ENCODE results near the gene RASSF5.

Gene RASSF5

DNA sequence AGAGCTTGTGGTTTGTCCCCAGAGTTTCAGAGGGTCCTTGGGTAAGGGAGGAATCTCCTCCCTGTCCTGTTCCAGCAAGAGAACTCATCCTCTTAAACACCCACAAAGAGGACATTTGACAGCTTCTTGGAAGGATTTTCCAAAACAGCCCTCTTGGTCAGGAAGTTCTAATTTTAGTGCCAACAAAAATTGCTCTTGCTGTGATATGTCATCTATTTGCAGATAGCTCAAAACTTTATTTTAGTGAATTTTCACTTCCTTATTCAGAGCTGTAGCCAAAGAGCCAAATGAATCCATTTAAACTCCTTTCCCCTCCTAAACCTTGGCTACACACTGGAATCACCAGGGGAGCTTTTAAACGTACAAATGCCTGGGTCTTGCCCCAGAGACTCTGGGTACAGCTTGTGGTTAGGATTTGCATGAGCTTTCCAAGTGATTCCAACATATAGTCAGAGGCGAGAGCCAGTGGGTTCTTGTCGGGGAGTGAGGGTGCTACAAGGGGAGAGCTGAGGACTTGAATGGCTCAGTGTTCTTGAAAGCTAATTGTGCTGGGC is 11.8 kb upstream of the RASSF5 start:
- H3K9me3 ChIP-seq (ENCODE audit: insufficient read depth, low read length, severe bottlenecking): no peaks in the 10 kb centered on the region
- no peak overlapping the region for H3K4me3 ChIP-seq (ENCODE audit: low read depth in 1 of 2, low read length in 2 of 2)
- no peak for TF ChIP-seq EZH2 (IDR thresholded peaks at IDR 0.05; ENCODE audit: borderline replicate concordance, low read depth, low read length, severe bottlenecking)
- TF ChIP-seq, protein P1, sequence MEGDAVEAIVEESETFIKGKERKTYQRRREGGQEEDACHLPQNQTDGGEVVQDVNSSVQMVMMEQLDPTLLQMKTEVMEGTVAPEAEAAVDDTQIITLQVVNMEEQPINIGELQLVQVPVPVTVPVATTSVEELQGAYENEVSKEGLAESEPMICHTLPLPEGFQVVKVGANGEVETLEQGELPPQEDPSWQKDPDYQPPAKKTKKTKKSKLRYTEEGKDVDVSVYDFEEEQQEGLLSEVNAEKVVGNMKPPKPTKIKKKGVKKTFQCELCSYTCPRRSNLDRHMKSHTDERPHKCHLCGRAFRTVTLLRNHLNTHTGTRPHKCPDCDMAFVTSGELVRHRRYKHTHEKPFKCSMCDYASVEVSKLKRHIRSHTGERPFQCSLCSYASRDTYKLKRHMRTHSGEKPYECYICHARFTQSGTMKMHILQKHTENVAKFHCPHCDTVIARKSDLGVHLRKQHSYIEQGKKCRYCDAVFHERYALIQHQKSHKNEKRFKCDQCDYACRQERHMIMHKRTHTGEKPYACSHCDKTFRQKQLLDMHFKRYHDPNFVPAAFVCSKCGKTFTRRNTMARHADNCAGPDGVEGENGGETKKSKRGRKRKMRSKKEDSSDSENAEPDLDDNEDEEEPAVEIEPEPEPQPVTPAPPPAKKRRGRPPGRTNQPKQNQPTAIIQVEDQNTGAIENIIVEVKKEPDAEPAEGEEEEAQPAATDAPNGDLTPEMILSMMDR (IDR thresholded peaks at IDR 0.05; ENCODE audit: borderline replicate concordance, extremely low read depth, low read length, poor library complexity, severe bottlenecking): no peak
- no peak overlapping the region for H3K4me2 ChIP-seq (ENCODE audit: insufficient read depth, low read length)
- no peaks in the 10 kb centered on the region for H3K79me2 ChIP-seq (ENCODE audit: insufficient read depth, low read length)
- H3K27ac ChIP-seq (ENCODE audit: low read length): no peak overlapping the region
- DNase-seq (no peak), ATAC-seq (ENCODE audit: insufficient read depth, low read depth) (no peak)
- H4K20me1 ChIP-seq (ENCODE audit: insufficient read depth, low read length): no peaks in the 10 kb centered on the region
- H3K9ac ChIP-seq (ENCODE audit: low read depth, low read length): no peak overlapping the region
- H3K4me1 ChIP-seq (ENCODE audit: insufficient read depth, low read length): no peaks in the 10 kb centered on the region
- H2AFZ ChIP-seq (ENCODE audit: low read depth, low read length): no peak overlapping the region
- no peaks in the 10 kb centered on the region for H3K27me3 ChIP-seq (ENCODE audit: insufficient read depth, low read length, poor library complexity)
- H3K36me3 ChIP-seq (ENCODE audit: insufficient read depth, low read length): peaks cover 37% of the 10 kb centered on the region

DNA sequence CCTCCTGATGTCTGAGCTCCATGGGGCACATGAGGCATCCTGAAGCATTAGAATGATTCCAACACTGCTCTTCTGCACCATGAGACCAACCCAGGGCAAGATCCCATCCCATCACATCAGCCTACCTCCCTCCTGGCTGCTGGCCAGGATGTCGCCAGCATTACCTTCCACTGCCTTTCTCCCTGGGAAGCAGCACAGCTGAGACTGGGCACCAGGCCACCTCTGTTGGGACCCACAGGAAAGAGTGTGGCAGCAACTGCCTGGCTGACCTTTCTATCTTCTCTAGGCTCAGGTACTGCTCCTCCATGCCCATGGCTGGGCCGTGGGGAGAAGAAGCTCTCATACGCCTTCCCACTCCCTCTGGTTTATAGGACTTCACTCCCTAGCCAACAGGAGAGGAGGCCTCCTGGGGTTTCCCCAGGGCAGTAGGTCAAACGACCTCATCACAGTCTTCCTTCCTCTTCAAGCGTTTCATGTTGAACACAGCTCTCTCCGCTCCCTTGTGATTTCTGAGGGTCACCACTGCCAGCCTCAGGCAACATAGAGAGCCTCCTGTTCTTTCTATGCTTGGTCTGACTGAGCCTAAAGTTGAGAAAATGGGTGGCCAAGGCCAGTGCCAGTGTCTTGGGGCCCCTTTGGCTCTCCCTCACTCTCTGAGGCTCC is 11.1 kb upstream of the RASSF5 start:
- H3K4me3 ChIP-seq (ENCODE audit: low read depth in 1 of 2, low read length in 2 of 2): no peak overlapping the region
- TF ChIP-seq EZH2 (IDR thresholded peaks at IDR 0.05; ENCODE audit: borderline replicate concordance, low read depth, low read length, severe bottlenecking): no peak
- TF ChIP-seq, protein P1 (IDR thresholded peaks at IDR 0.05; ENCODE audit: borderline replicate concordance, extremely low read depth, low read length, poor library complexity, severe bottlenecking): no peak

DNA sequence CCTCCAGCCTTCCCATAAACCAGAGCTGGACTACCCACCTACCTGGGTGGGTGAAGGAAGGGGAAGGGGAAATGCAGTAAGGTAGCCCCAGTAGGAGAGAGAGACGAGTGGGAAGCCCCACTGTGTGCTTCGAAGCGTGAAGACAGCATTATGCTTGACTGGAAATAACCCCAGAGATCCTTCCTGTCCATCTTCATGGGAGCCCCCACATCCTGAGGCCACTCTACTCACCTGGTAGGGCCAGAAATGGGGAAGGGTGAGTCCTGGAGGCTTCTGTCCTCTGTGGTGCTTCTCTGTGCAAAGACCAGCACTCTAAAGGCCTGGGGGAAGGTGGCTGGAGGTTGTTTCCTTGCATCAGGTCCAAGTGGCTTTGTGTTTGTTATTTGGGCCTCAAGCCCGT is 10.0 kb upstream of the RASSF5 start:
- Histone ChIP-seq H3K9me3 (ENCODE audit: insufficient read depth, low read length, severe bottlenecking) (no peaks in the 10 kb centered on the region), H3K79me2 (ENCODE audit: insufficient read depth, low read length) (no peaks in the 10 kb centered on the region), H3K4me2 (ENCODE audit: insufficient read depth, low read length) (no peak overlapping the region), H3K9ac (ENCODE audit: low read depth, low read length) (no peak overlapping the region), H3K36me3 (ENCODE audit: insufficient read depth, low read length) (peaks cover 21% of the 10 kb centered on the region), H4K20me1 (ENCODE audit: insufficient read depth, low read length) (no peaks in the 10 kb centered on the region), H3K4me1 (ENCODE audit: insufficient read depth, low read length) (no peaks in the 10 kb centered on the region), H2AFZ (ENCODE audit: low read depth, low read length) (no peak overlapping the region), H3K4me3 (ENCODE audit: low read depth in 1 of 2, low read length in 2 of 2) (no peak overlapping the region), H3K27ac (ENCODE audit: low read length) (no peak overlapping the region), H3K27me3 (ENCODE audit: insufficient read depth, low read length, poor library complexity) (no peaks in the 10 kb centered on the region)
- ATAC-seq (ENCODE audit: insufficient read depth, low read depth): no peak
- no peak for DNase-seq
- no peak for TF ChIP-seq EZH2 (IDR thresholded peaks at IDR 0.05; ENCODE audit: borderline replicate concordance, low read depth, low read length, severe bottlenecking)
- TF ChIP-seq, protein P1 (IDR thresholded peaks at IDR 0.05; ENCODE audit: borderline replicate concordance, extremely low read depth, low read length, poor library complexity, severe bottlenecking): no peak

More for the DNA sequence above, 11.1 kb upstream of the RASSF5 start:
- no peaks in the 10 kb centered on the region for H3K79me2 ChIP-seq (ENCODE audit: insufficient read depth, low read length)
- no peaks in the 10 kb centered on the region for H4K20me1 ChIP-seq (ENCODE audit: insufficient read depth, low read length)
- no peak overlapping the region for H3K9ac ChIP-seq (ENCODE audit: low read depth, low read length)
- peaks cover 30% of the 10 kb centered on the region for H3K36me3 ChIP-seq (ENCODE audit: insufficient read depth, low read length)
- no peak for DNase-seq
- no peaks in the 10 kb centered on the region for H3K4me1 ChIP-seq (ENCODE audit: insufficient read depth, low read length)
- no peak overlapping the region for H2AFZ ChIP-seq (ENCODE audit: low read depth, low read length)
- H3K4me2 ChIP-seq (ENCODE audit: insufficient read depth, low read length): no peak overlapping the region
- no peak overlapping the region for H3K27ac ChIP-seq (ENCODE audit: low read length)
- H3K9me3 ChIP-seq (ENCODE audit: insufficient read depth, low read length, severe bottlenecking): no peaks in the 10 kb centered on the region
- no peak for ATAC-seq (ENCODE audit: insufficient read depth, low read depth)
- H3K27me3 ChIP-seq (ENCODE audit: insufficient read depth, low read length, poor library complexity): no peaks in the 10 kb centered on the region

Data from DND-41 (cell line).